ENCODE data around the gene LARGE1.

LARGE1 gene

GRCh38 chr22:33921525-33922348, 1.5 kb upstream of the LARGE1 start:
- Histone ChIP-seq H3K79me2 (ENCODE audit: insufficient read depth, low read length) (no peaks in the 10 kb centered on the region), H3K9ac (ENCODE audit: low read depth, low read length, poor library complexity, severe bottlenecking) (no peak overlapping the region), H3K9me3 (ENCODE audit: insufficient read depth, low read depth, low read length) (no peaks in the 10 kb centered on the region), H3K27me3 (ENCODE audit: insufficient read depth, low read length, poor library complexity, severe bottlenecking) (no peaks in the 10 kb centered on the region), H3K9me2 (replicated peaks; ENCODE audit: low read depth, low read length) (no peaks in the 10 kb centered on the region), H3K4me1 (ENCODE audit: insufficient read depth, low read length, poor library complexity, severe bottlenecking) (no peaks in the 10 kb centered on the region), H3K36me3 (ENCODE audit: insufficient read depth, low read length) (no peaks in the 10 kb centered on the region), H3F3A (ENCODE audit: low read depth) (no peaks in the 10 kb centered on the region), H2AFZ (ENCODE audit: low read length) (no peak overlapping the region), H3K4me2 (ENCODE audit: low read depth, low read length, poor library complexity, severe bottlenecking) (no peak overlapping the region), H4K20me1 (ENCODE audit: insufficient read depth, low read length, poor library complexity, severe bottlenecking) (no peaks in the 10 kb centered on the region), H3K4me3 (ENCODE audit: low read length, poor library complexity, severe bottlenecking) (no peak overlapping the region)
- TF ChIP-seq EZH2phosphoT487 (IDR thresholded peaks at IDR 0.05; ENCODE audit: borderline replicate concordance) (no peak), CTCF (conservative IDR thresholded peaks at IDR 0.05; ENCODE audit: low read length) (no peak)

GRCh38 chr22:33920927-33921524, 750 bp upstream of the LARGE1 start:
- H3K4me1 ChIP-seq (ENCODE audit: insufficient read depth, low read length, poor library complexity, severe bottlenecking), result no peaks in the 10 kb centered on the region
- H3K36me3 ChIP-seq (ENCODE audit: insufficient read depth, low read length), result no peaks in the 10 kb centered on the region
- no peaks in the 10 kb centered on the region for H3K27me3 ChIP-seq (ENCODE audit: insufficient read depth, low read length, poor library complexity, severe bottlenecking)
- no peaks in the 10 kb centered on the region for H3K9me3 ChIP-seq (ENCODE audit: insufficient read depth, low read depth, low read length)
- TF ChIP-seq EZH2phosphoT487 (IDR thresholded peaks at IDR 0.05; ENCODE audit: borderline replicate concordance), result no peak
- TF ChIP-seq CTCF (conservative IDR thresholded peaks at IDR 0.05; ENCODE audit: low read length), result no peak
- H3K79me2 ChIP-seq (ENCODE audit: insufficient read depth, low read length), result no peaks in the 10 kb centered on the region
- H3K9me2 ChIP-seq (replicated peaks; ENCODE audit: low read depth, low read length), result no peaks in the 10 kb centered on the region
- H3F3A ChIP-seq (ENCODE audit: low read depth), result no peaks in the 10 kb centered on the region
- H4K20me1 ChIP-seq (ENCODE audit: insufficient read depth, low read length, poor library complexity, severe bottlenecking), result no peaks in the 10 kb centered on the region
- no peak overlapping the region for H3K9ac ChIP-seq (ENCODE audit: low read depth, low read length, poor library complexity, severe bottlenecking)
- no peak overlapping the region for H3K4me2 ChIP-seq (ENCODE audit: low read depth, low read length, poor library complexity, severe bottlenecking)
- H2AFZ ChIP-seq (ENCODE audit: low read length), result no peak overlapping the region
- H3K4me3 ChIP-seq (ENCODE audit: low read length, poor library complexity, severe bottlenecking), result no peak overlapping the region

- Histone ChIP-seq H3K4me3 (ENCODE audit: low read length, poor library complexity, severe bottlenecking) (no peak overlapping the region), H3K9me3 (ENCODE audit: insufficient read depth, low read depth, low read length) (no peaks in the 10 kb centered on the region), H3K4me1 (ENCODE audit: insufficient read depth, low read length, poor library complexity, severe bottlenecking) (no peaks in the 10 kb centered on the region), H3K79me2 (ENCODE audit: insufficient read depth, low read length) (no peaks in the 10 kb centered on the region), H3F3A (ENCODE audit: low read depth) (no peaks in the 10 kb centered on the region), H3K27me3 (ENCODE audit: insufficient read depth, low read length, poor library complexity, severe bottlenecking) (no peaks in the 10 kb centered on the region), H3K9ac (ENCODE audit: low read depth, low read length, poor library complexity, severe bottlenecking) (no peak overlapping the region), H4K20me1 (ENCODE audit: insufficient read depth, low read length, poor library complexity, severe bottlenecking) (no peaks in the 10 kb centered on the region), H3K4me2 (ENCODE audit: low read depth, low read length, poor library complexity, severe bottlenecking) (no peak overlapping the region), H3K9me2 (replicated peaks; ENCODE audit: low read depth, low read length) (no peaks in the 10 kb centered on the region), H2AFZ (ENCODE audit: low read length) (no peak overlapping the region), H3K36me3 (ENCODE audit: insufficient read depth, low read length) (no peaks in the 10 kb centered on the region)
- TF ChIP-seq EZH2phosphoT487 (IDR thresholded peaks at IDR 0.05; ENCODE audit: borderline replicate concordance), result no peak
- TF ChIP-seq CTCF (conservative IDR thresholded peaks at IDR 0.05; ENCODE audit: low read length), result no peak
These were observed 682 bp downstream of the LARGE1 start for GRCh38 chr22:33919391-33920196.
